HG03175 (cell line): ENCODE data around the gene RBM4B.
"Not testable (repeated sequence)": the region's sequence is repeated elsewhere in the genome, so short reads cannot be mapped to it uniquely, and the experiment has no call there.

Source experiments
- ATAC-seq: cut with Tn5 transposase; IDR thresholded peaks from one replicate; pipeline ENCODE4 v1.9.1; 2021; ENCODE audit warnings: mild to moderate bottlenecking, moderate library complexity; ENCODE audit not compliant: unreplicated experiment

Gene RBM4B, protein sequence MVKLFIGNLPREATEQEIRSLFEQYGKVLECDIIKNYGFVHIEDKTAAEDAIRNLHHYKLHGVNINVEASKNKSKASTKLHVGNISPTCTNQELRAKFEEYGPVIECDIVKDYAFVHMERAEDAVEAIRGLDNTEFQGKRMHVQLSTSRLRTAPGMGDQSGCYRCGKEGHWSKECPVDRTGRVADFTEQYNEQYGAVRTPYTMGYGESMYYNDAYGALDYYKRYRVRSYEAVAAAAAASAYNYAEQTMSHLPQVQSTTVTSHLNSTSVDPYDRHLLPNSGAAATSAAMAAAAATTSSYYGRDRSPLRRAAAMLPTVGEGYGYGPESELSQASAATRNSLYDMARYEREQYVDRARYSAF

GRCh38 chr11:66677599-66678375, at the start of gene RBM4B:
Gene RBM4B, minus strand, starts transcription at chr11:66677887. Its CDS starts 808 bp downstream, at chr11:66677079.
- ATAC-seq = peak; percentile 83

DNA sequence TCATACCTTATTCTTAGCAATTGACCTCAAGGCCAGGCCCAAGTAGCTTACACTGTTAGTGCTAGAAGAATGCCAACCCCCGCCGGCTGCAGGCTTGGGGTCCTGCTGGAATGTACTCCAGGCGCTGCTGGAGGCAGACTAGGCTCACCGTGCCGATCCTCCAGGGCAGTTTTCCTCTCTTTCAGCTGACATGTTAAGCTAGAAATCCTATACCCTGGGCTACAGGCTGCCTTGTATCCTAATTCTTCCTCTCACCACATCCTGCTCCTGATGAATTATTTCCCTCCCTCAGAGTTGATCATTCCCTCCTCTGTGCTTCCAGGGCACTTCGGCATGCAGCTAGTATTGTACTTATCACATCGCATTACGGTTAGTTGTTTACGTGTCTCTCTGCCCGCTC, 48.0 kb upstream of the RBM4B start:
- no peak for ATAC-seq

- ATAC-seq = no peak
Observed at GRCh38 chr11:66725114-66725513, 47.4 kb upstream of the RBM4B start.

DNA sequence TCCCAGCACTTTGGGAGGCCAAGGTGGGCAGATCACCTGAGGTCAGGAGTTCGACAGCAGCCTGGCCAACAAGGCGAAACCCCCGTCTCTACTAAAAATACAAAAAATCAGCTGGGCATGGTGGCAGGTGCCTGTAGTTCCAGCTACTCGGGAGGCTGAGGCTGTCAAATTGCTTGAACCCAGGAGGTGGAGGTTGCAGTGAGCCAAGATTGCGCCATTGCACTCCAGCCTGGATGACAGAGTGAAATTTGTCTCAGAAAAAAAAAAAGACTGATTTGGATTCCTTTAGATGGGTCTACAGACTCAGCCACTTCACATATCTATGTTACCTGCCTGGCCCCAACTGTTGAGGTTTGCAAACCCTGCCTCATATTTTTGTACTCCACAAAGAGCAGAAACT, 46.5 kb upstream of the RBM4B start:
- ATAC-seq = not testable (repeated sequence)

- no peak for ATAC-seq
Observed at GRCh38 chr11:66723693-66724092, 46.0 kb upstream of the RBM4B start.

DNA sequence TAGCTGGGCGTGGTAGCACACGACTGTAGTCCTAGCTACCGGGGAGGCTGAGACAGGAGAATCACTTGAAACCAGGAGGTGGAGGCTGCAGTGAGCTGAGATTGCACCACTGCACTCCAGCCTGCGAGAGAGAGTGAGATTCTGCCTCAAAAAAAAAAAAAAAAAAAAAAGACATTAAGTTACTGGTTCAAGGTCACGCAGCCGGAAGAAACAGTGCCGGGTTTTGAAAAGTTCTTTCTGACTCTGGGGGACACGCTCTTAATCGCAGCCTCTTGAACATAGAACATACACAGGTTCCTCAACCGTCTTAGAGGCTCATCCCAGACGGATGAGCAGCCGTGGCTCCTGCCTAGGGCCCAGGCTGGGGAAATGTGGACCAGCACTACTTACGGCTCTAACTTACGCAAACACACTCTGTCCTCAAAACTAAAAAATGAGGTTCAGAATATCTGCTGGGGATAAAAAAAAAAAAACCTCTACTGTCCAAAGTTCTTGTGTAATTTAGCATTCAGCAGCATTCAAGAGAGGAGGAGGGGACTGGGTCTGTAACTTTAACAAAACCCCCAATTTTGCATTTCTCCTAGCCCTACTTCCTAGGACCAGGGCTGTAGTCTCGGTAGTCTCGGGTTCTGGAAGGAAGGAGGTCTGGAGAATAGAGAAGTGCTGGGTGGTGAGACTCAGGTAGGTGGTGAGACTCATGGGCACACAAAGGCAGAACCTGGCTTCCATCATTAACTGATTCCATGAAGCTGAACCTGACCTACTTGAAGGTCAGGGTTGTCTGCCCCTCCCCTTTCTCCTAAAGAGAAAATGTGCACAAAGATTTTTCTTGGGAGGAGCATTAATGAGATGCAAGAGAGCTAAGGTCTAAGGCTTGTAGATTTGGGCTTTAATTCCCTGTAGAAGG, 45.3 kb upstream of the RBM4B start:
- ATAC-seq = no peak

GRCh38 chr11:66721939-66722338, 44.3 kb upstream of the RBM4B start:
- no peak for ATAC-seq

GRCh38 chr11:66720899-66721470, 43.3 kb upstream of the RBM4B start:
- no peak for ATAC-seq

DNA sequence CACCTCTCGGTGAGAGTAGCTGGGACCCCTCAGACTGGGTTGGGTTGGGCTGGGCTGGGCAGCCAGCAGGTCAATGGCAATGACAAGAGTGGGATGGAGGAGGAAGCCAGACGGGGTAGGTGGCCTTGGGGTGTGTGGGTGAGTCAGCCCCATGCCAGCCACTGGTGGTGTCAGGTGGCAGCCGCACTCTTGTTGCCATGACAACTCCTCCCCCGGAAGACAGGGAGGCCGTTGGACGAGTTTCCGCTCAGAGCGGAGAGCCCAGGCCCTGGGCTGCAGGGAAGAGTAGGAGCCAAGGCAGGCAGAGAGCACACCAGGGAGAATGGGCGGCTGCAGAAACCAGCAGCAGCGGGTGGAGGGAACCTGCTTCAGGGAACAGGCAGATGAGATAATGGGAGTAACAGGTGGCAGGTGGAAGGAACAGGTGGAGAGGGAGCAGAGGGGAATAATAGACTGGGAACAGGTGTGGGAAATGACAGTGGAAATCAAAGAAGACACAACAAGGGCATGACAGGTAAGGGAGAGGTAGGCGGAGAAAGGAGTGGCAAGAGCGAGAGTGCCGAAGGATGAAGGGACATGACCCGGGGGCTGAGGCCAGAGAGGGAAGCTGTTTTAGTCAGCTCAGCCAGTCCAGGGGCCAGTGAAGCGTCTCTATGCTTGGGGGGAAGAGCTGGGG, 42.7 kb upstream of the RBM4B start:
- no peak for ATAC-seq

GRCh38 chr11:66719111-66719872, 41.6 kb upstream of the RBM4B start:
- no peak for ATAC-seq

- ATAC-seq = no peak
Observed at GRCh38 chr11:66718320-66718971, 40.8 kb upstream of the RBM4B start.

- no peak for ATAC-seq
Observed at GRCh38 chr11:66717925-66718319, 40.2 kb upstream of the RBM4B start.

DNA sequence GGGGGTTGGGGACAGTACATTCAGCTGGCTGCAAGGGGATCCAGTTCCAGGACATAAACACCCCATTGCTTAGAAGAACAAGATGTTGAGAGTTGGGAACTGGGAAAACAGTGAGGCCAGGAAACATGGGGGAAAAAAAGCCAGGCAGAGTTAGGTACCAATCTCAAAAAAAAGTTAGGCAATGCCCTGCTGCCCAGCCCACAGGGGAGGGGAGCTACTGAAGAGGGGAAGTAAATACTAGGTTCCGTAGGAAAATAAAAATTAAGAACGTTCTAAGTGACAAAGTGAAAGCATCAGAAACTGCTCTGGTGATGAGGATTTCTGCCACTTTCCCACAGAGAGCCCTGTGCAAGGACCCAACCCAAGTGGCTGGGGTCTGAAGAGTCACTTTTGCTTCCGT, 39.3 kb upstream of the RBM4B start:
- no peak for ATAC-seq

DNA sequence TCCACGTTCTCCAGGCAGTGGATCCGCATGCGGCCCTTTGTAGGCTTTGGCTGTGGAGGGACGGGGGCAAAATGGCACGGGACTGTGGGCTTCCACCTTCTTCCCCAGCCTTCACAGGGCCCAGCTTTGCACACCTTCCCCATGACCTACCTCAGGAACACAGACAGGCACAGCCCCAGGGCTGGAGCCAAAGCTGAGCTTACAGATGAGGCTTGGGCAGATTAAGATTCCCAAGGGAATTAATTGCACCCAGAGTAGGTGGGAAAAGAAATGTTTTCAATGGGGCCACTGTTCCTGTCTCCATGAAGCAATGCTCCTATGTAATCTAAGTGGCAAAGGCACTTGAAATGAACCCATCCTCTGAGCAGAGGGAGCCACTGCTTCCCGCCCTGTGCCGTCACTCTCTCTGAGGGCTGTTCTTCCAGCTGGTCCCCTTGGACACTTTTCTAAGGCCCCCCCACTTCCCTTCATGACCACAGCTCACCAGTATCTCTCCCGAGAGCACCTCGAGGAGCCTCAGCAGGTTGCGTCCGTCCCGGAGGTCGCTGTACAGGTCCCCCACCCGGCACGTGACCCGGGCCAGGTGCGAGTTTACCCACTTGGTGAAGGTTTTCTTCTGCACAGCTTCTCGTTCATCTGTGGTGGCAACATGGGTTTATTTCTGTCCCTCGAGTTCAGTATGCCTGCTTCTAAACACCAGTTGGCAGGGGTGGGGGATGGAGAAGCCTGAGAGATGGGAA, 37.8 kb upstream of the RBM4B start:
- no peak for ATAC-seq

DNA sequence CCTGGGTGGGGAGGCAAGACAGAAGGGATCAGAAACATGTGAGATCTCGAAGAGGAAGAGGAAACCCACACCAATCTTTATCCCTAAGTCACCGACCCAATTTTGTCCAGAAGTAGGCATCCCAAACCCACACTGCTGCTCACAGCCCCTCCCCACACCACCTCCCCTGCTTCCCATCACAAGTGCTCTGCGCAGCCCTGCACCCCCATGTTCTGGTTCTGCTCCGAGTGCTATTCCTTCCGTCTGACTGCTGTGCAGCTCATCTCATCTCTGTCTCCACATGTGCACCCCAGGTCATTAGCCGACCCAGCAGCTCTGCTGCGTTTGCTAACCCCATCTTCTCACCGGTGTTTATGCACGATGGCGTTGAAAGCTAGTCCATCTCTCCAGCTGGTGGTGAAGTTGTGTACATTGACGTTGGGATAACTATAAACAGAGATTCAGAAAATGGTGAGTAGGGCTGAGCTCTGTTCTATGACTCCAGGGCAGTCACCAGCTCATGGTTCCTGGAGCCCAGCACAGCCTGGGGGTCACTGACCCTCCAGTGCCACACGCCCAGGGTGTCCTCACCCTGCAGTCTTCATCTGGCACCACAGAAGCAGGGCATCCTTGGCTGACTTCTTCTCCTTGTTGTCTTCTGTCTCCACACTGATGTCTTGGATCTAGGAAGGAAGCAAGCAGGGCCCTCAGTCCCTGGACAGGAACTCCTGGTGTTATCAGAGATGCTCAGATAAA, 36.2 kb upstream of the RBM4B start:
- no peak for ATAC-seq

- ATAC-seq = no peak
Observed at GRCh38 chr11:66710384-66710930, 32.8 kb upstream of the RBM4B start.

- no peak for ATAC-seq
Observed at GRCh38 chr11:66708701-66709100, 31.0 kb upstream of the RBM4B start.
